ENCODE data around the gene INTS12. TPM values are rescaled to one million over a fixed set of nuclear protein-coding genes. Genes with fewer than 3 reads are reported as not detected.

Gene INTS12
- total RNA-seq, 1 donor from 2014 or later = 18.7 TPM

GRCh38 chr4:105671301-105671700, 37.2 kb downstream of the INTS12 start:
- no peaks in the 10 kb centered on the region for H3K36me3 Mint-ChIP-seq (ENCODE audit: insufficient read depth)
- no peaks in the 10 kb centered on the region for H3K27me3 Mint-ChIP-seq
- no peaks in the 10 kb centered on the region for H3K9me3 Mint-ChIP-seq (ENCODE audit: low read depth)
- DNase-seq (ENCODE audit: low spot score, unreplicated experiment) = no peak
- H3K4me1 Mint-ChIP-seq (ENCODE audit: low read depth) = no peaks in the 10 kb centered on the region
- no peak overlapping the region for H3K27ac Mint-ChIP-seq
- no peak for TF ChIP-seq CTCF (IDR thresholded peaks at IDR 0.05; ENCODE audit: unreplicated experiment)
- H3K4me3 Mint-ChIP-seq (ENCODE audit: low read depth) = no peak overlapping the region

- Mint-ChIP-seq H3K9me3 (ENCODE audit: low read depth) (no peaks in the 10 kb centered on the region), H3K4me1 (ENCODE audit: low read depth) (no peaks in the 10 kb centered on the region), H3K36me3 (ENCODE audit: insufficient read depth) (no peaks in the 10 kb centered on the region), H3K4me3 (ENCODE audit: low read depth) (no peak overlapping the region), H3K27ac (no peak overlapping the region), H3K27me3 (no peaks in the 10 kb centered on the region)
- no peak for DNase-seq (ENCODE audit: low spot score, unreplicated experiment)
- TF ChIP-seq CTCF (IDR thresholded peaks at IDR 0.05; ENCODE audit: unreplicated experiment) = no peak
Observed at GRCh38 chr4:105670684-105671083, 37.8 kb downstream of the INTS12 start.

GRCh38 chr4:105666693-105667092, 41.8 kb downstream of the INTS12 start:
- H3K27ac Mint-ChIP-seq = no peak overlapping the region
- H3K4me1 Mint-ChIP-seq (ENCODE audit: low read depth) = no peaks in the 10 kb centered on the region
- TF ChIP-seq CTCF (IDR thresholded peaks at IDR 0.05; ENCODE audit: unreplicated experiment) = peak; percentile 39
- no peaks in the 10 kb centered on the region for H3K27me3 Mint-ChIP-seq
- DNase-seq (ENCODE audit: low spot score, unreplicated experiment) = no peak
- H3K4me3 Mint-ChIP-seq (ENCODE audit: low read depth) = no peak overlapping the region
- H3K36me3 Mint-ChIP-seq (ENCODE audit: insufficient read depth) = no peaks in the 10 kb centered on the region
- H3K9me3 Mint-ChIP-seq (ENCODE audit: low read depth) = no peaks in the 10 kb centered on the region

- no peak for TF ChIP-seq CTCF (IDR thresholded peaks at IDR 0.05; ENCODE audit: unreplicated experiment)
- no peak overlapping the region for H3K4me3 Mint-ChIP-seq (ENCODE audit: low read depth)
- H3K9me3 Mint-ChIP-seq (ENCODE audit: low read depth) = no peaks in the 10 kb centered on the region
- no peaks in the 10 kb centered on the region for H3K4me1 Mint-ChIP-seq (ENCODE audit: low read depth)
- no peak for DNase-seq (ENCODE audit: low spot score, unreplicated experiment)
- no peak overlapping the region for H3K27ac Mint-ChIP-seq
- H3K36me3 Mint-ChIP-seq (ENCODE audit: insufficient read depth) = no peaks in the 10 kb centered on the region
- H3K27me3 Mint-ChIP-seq = no peaks in the 10 kb centered on the region
Observed at GRCh38 chr4:105662935-105663675, 45.4 kb downstream of the INTS12 start.

- Mint-ChIP-seq H3K4me3 (ENCODE audit: low read depth) (no peak overlapping the region), H3K4me1 (ENCODE audit: low read depth) (no peaks in the 10 kb centered on the region), H3K9me3 (ENCODE audit: low read depth) (no peaks in the 10 kb centered on the region), H3K36me3 (ENCODE audit: insufficient read depth) (no peaks in the 10 kb centered on the region), H3K27ac (no peak overlapping the region), H3K27me3 (no peaks in the 10 kb centered on the region)
- DNase-seq (ENCODE audit: low spot score, unreplicated experiment) = no peak
- no peak for TF ChIP-seq CTCF (IDR thresholded peaks at IDR 0.05; ENCODE audit: unreplicated experiment)
Observed at GRCh38 chr4:105661028-105661427, 47.5 kb downstream of the INTS12 start.
